HG02798 (cell line): Measurements from ENCODE around the gene BPI.
"Not testable (repeated sequence)": the region's sequence is repeated elsewhere in the genome, so short reads cannot be mapped to it uniquely, and the experiment has no call there.

ENCODE experiments used
- ATAC-seq: cut with Tn5 transposase; IDR thresholded peaks from one replicate; pipeline ENCODE4 v1.9.1; 2021; ENCODE audit warnings: mild to moderate bottlenecking; ENCODE audit not compliant: unreplicated experiment, poor library complexity

BPI gene

GRCh38 chr20:38303908-38304379 lies at the start of gene BPI:
Gene BPI (plus strand): TSS chr20:38304156. CDS start chr20:38304224, 68 bp downstream.
- no peak for ATAC-seq

- not testable (repeated sequence) for ATAC-seq
Measured at GRCh38 chr20:38254621-38255020, 49.3 kb upstream of the BPI start.

GRCh38 chr20:38255393-38255792 lies 48.6 kb upstream of the BPI start:
- no peak for ATAC-seq

- no peak for ATAC-seq
Measured at GRCh38 chr20:38256021-38256420, 47.9 kb upstream of the BPI start.

- no peak for ATAC-seq
Measured at GRCh38 chr20:38256966-38257365, 47.0 kb upstream of the BPI start.

- no peak for ATAC-seq
Measured at GRCh38 chr20:38258545-38259215, 45.3 kb upstream of the BPI start.

- ATAC-seq = no peak
Measured at GRCh38 chr20:38260025-38260377, 44.0 kb upstream of the BPI start.

GRCh38 chr20:38260378-38261053 lies 43.4 kb upstream of the BPI start, which contains the start of gene KIAA1755:
Gene KIAA1755 (minus strand): TSS chr20:38260735. CDS start chr20:38260500, 235 bp downstream.
- no peak for ATAC-seq

GRCh38 chr20:38261054-38261390 lies 42.9 kb upstream of the BPI start:
- ATAC-seq = no peak

- no peak for ATAC-seq
Measured at GRCh38 chr20:38262931-38263330, 41.0 kb upstream of the BPI start.

- no peak for ATAC-seq
Measured at GRCh38 chr20:38266426-38266825, 37.5 kb upstream of the BPI start.

GRCh38 chr20:38267296-38267695 lies 36.7 kb upstream of the BPI start:
- no peak for ATAC-seq

GRCh38 chr20:38267901-38268514 lies 35.9 kb upstream of the BPI start:
- ATAC-seq = no peak

GRCh38 chr20:38269040-38269439 lies 34.9 kb upstream of the BPI start:
- ATAC-seq = no peak

GRCh38 chr20:38269715-38270114 lies 34.2 kb upstream of the BPI start:
- no peak for ATAC-seq

GRCh38 chr20:38270869-38271605 lies 32.9 kb upstream of the BPI start:
- ATAC-seq = no peak

GRCh38 chr20:38271608-38272120 lies 32.3 kb upstream of the BPI start:
- ATAC-seq = no peak

- ATAC-seq = no peak
Measured at GRCh38 chr20:38272398-38272797, 31.6 kb upstream of the BPI start.

GRCh38 chr20:38272961-38273360 lies 31.0 kb upstream of the BPI start:
- no peak for ATAC-seq

- ATAC-seq = no peak
Measured at GRCh38 chr20:38275815-38276550, 28.0 kb upstream of the BPI start.
